ENCODE results near the gene TMEM108. TPM values are rescaled to one million over a fixed set of nuclear protein-coding genes. Genes with fewer than 3 reads are reported as not detected.

Gene TMEM108
- polyA plus RNA-seq, 3 donors = not detected

GRCh38 chr3:133303430-133303829 lies 265.2 kb downstream of the TMEM108 start:
- Histone ChIP-seq H3K4me1 (ENCODE audit: control insufficient read depth in 1 of 2, insufficient read depth in 2 of 2, low read length in 2 of 2) (no peaks in the 10 kb centered on the region), H3K36me3 (replicated peaks in 1 of 2; ENCODE audit: control insufficient read depth in 1 of 2, insufficient read depth in 2 of 2, low read length in 2 of 2) (no peaks in the 10 kb centered on the region), H3K9ac (ENCODE audit: insufficient read depth, low read length, poor library complexity, severe bottlenecking) (no peak overlapping the region), H3K79me2 (ENCODE audit: insufficient read depth, low read length) (no peaks in the 10 kb centered on the region), H3K4me3 (replicated peaks in 1 of 3; ENCODE audit: low read depth in 2 of 3, low read length in 3 of 3) (no peak overlapping the region), H4K20me1 (ENCODE audit: insufficient read depth, low read length) (no peaks in the 10 kb centered on the region), H3K27me3 (ENCODE audit: control insufficient read depth in 2 of 2, insufficient read depth in 2 of 2, low read length in 2 of 2) (no peaks in the 10 kb centered on the region), H2AFZ (ENCODE audit: insufficient read depth, low read depth, low read length, poor library complexity, severe bottlenecking) (no peak overlapping the region), H3K9me3 (replicated peaks in 1 of 2; ENCODE audit: control insufficient read depth in 1 of 2, insufficient read depth in 1 of 2, low read length in 2 of 2) (no peaks in the 10 kb centered on the region), H3K4me2 (replicated peaks; ENCODE audit: extremely low read depth, low read length, poor library complexity, severe bottlenecking) (no peak overlapping the region), H3K27ac (ENCODE audit: low read depth in 1 of 2, low read length in 2 of 2) (no peak overlapping the region)
- Mint-ChIP-seq H3K4me1 (no peaks in the 10 kb centered on the region), H3K27me3 (ENCODE audit: low read depth in 3 of 3) (no peaks in the 10 kb centered on the region), H3K9me3 (peaks cover 0 to 6% (median 2%) of the 10 kb centered on the region in 7 donors), H3K27ac (no peak overlapping the region), H3K4me3 (no peak overlapping the region), H3K36me3 (no peaks in the 10 kb centered on the region)
- intact Hi-C loops (cut with micrococcal nuclease) = no loop called here
- no peak for DNase-seq
- WGBS (ENCODE audit: insufficient coverage) = no CpG with 5 or more reads among the region's 1 CpG
- TF ChIP-seq CTCF (IDR thresholded peaks at IDR 0.05) = no peak

GRCh38 chr3:133317866-133318265 lies 279.7 kb downstream of the TMEM108 start:
- Mint-ChIP-seq H3K36me3 (no peaks in the 10 kb centered on the region), H3K9me3 (peaks cover 5 to 20% (median 11%) of the 10 kb centered on the region in 7 donors), H3K27me3 (ENCODE audit: low read depth in 3 of 3) (peaks cover 0 to 3% (median 0%) of the 10 kb centered on the region in 3 donors), H3K27ac (no peak overlapping the region), H3K4me1 (no peaks in the 10 kb centered on the region), H3K4me3 (no peak overlapping the region)
- Histone ChIP-seq H3K4me2 (replicated peaks; ENCODE audit: extremely low read depth, low read length, poor library complexity, severe bottlenecking) (no peak overlapping the region), H4K20me1 (ENCODE audit: insufficient read depth, low read length) (no peaks in the 10 kb centered on the region), H3K4me3 (replicated peaks in 1 of 3; ENCODE audit: low read depth in 2 of 3, low read length in 3 of 3) (no peak overlapping the region), H3K9ac (ENCODE audit: insufficient read depth, low read length, poor library complexity, severe bottlenecking) (no peak overlapping the region), H3K27ac (ENCODE audit: low read depth in 1 of 2, low read length in 2 of 2) (no peak overlapping the region), H3K27me3 (ENCODE audit: control insufficient read depth in 2 of 2, insufficient read depth in 2 of 2, low read length in 2 of 2) (no peaks in the 10 kb centered on the region), H2AFZ (ENCODE audit: insufficient read depth, low read depth, low read length, poor library complexity, severe bottlenecking) (no peak overlapping the region), H3K4me1 (ENCODE audit: control insufficient read depth in 1 of 2, insufficient read depth in 2 of 2, low read length in 2 of 2) (no peaks in the 10 kb centered on the region), H3K79me2 (ENCODE audit: insufficient read depth, low read length) (no peaks in the 10 kb centered on the region), H3K36me3 (replicated peaks in 1 of 2; ENCODE audit: control insufficient read depth in 1 of 2, insufficient read depth in 2 of 2, low read length in 2 of 2) (no peaks in the 10 kb centered on the region), H3K9me3 (replicated peaks in 1 of 2; ENCODE audit: control insufficient read depth in 1 of 2, insufficient read depth in 1 of 2, low read length in 2 of 2) (peaks cover 11 to 17% of the 10 kb centered on the region in 2 donors)
- no peak for DNase-seq
- intact Hi-C loops (cut with micrococcal nuclease) = no loop called here
- TF ChIP-seq CTCF (IDR thresholded peaks at IDR 0.05) = no peak
- no CpG with 5 or more reads among the region's 1 CpG for WGBS (ENCODE audit: insufficient coverage)

Measured in CD14-positive monocyte (primary cell).